K562 (cell line): Measurements from ENCODE around the gene MRPL40. TPM values are rescaled to one million over a fixed set of nuclear protein-coding genes. Genes with fewer than 3 reads are reported as not detected.
A peak's percentile ranks its signal among the peaks of the same experiment; 100 is the strongest.

Experiments used
- ATAC-seq: fragments of 200-7000 bp; cut with Tn5 transposase; 3 replicates; pipeline ENCODE4 v1.9.1; 2020; ENCODE audit warnings: moderate library complexity
- BruUV-seq: library from RNA; stranded (reverse); fragments of 400-500 nt; replicated peaks from 2 replicates; lab custom pipeline; 2021; lab: Mats Ljungman, UMichigan
- CTCF ChIA-PET: fragments of 300-600 bp; formaldehyde crosslinking; extraction: SDS; loops from one replicate; lab custom pipeline; 2021; ENCODE audit warnings: low intra/inter-chr PET ratio; lab: Yijun Ruan, JAX
- POLR2A ChIA-PET: fragments of 300-600, 350-650 bp; sonication (Branson Sonifier 250); formaldehyde crosslinking; extraction: SDS; loops from one replicate; lab custom pipeline; 2021; ENCODE audit warnings: antibody characterized with exemption, inconsistent platforms; lab: Yijun Ruan, JAX
- DNase-seq, 4 experiments: peaks; one replicate each; pipeline versions ENCODE4 v3.0.0 to v3.0.0-alpha.2; 2011 to 2018; ENCODE audit warnings: low spot score in 3 of 4, mixed read lengths in 3 of 4; ENCODE audit errors: extremely low read depth in 1 of 4
- FAIRE-seq: peaks from 2 replicates; lab custom pipeline; 2011; peaks lifted over from hg19 to GRCh38; lab: Jason Lieb, UNC
- H2AFZ ChIP-seq: 2 replicates; pipeline ENCODE4 v1.6.0; 2011; ENCODE audit warnings: low read depth, low read length, control low read depth, inconsistent platforms
- H3K27ac ChIP-seq: fragments of 200-600 bp; 3 replicates; pipeline ENCODE4 v1.8.0; 2011; ENCODE audit warnings: low read depth, mild to moderate bottlenecking, control low read depth, inconsistent platforms, low read length, moderate library complexity, mixed read lengths; ENCODE audit errors: extremely low read depth
- H3K27me3 ChIP-seq, 2 experiments: fragments of 300-600 bp in 1 of 2; 2 replicates in 1 of 2; 3 replicates in 1 of 2; pipeline versions ENCODE4 v1.6.0 to v1.8.0; 2011; ENCODE audit warnings: inconsistent platforms in 2 of 2, low read length in 2 of 2, mild to moderate bottlenecking in 1 of 2, mixed read lengths in 1 of 2, moderate library complexity in 1 of 2; ENCODE audit not compliant: control insufficient read depth in 2 of 2, insufficient read depth in 2 of 2
- H3K36me3 ChIP-seq: fragments of 300-600 bp; 3 replicates; pipeline ENCODE4 v1.8.0; 2011; ENCODE audit warnings: mild to moderate bottlenecking, low read length, inconsistent platforms; ENCODE audit not compliant: control insufficient read depth, insufficient read depth
- H3K4me1 ChIP-seq, 2 experiments: fragments of 200-600 bp in 1 of 2; replicated peaks in 1 of 2; 2 replicates in 1 of 2; 3 replicates in 1 of 2; pipeline versions ENCODE4 v1.5.1 to v1.8.0; 2011; ENCODE audit warnings: inconsistent platforms in 2 of 2, low read length in 2 of 2, mild to moderate bottlenecking in 1 of 2, mixed read lengths in 1 of 2, moderate library complexity in 1 of 2; ENCODE audit not compliant: control insufficient read depth in 2 of 2, insufficient read depth in 2 of 2
- H3K4me2 ChIP-seq: 2 replicates; pipeline ENCODE4 v1.6.1; 2011; ENCODE audit warnings: low read length, control low read depth, inconsistent platforms, mixed read lengths; ENCODE audit not compliant: insufficient read depth
- H3K4me3 ChIP-seq: fragments of 200-600 bp; sonication (generic), shearing (Covaris generic); 2 replicates; pipeline ENCODE4 v1.5.1; 2016; ENCODE audit warnings: control low read depth, inconsistent platforms
- H3K79me2 ChIP-seq: fragments of 200-600 bp; 3 replicates; pipeline ENCODE4 v1.8.0; 2011; ENCODE audit warnings: low read length, inconsistent platforms; ENCODE audit not compliant: control insufficient read depth, insufficient read depth
- H3K9ac ChIP-seq, 2 experiments: 2 replicates each; pipeline versions ENCODE4 v1.6.0 to v1.6.1; 2011; ENCODE audit warnings: low read depth in 2 of 2, low read length in 2 of 2, control low read depth in 1 of 2, inconsistent platforms in 1 of 2, mild to moderate bottlenecking in 1 of 2, mixed read lengths in 1 of 2; ENCODE audit not compliant: insufficient read depth in 1 of 2
- H3K9me1 ChIP-seq: one replicate; pipeline ENCODE4 v1.6.0; 2011; ENCODE audit warnings: inconsistent platforms, mild to moderate bottlenecking, low read length, moderate library complexity; ENCODE audit not compliant: control insufficient read depth, insufficient read depth
- H3K9me3 ChIP-seq: replicated peaks from 2 replicates; pipeline ENCODE4 v1.5.1; 2011; ENCODE audit warnings: low read depth, low read length, inconsistent platforms; ENCODE audit not compliant: control insufficient read depth, insufficient read depth
- H4K20me1 ChIP-seq: replicated peaks from 2 replicates; pipeline ENCODE4 v1.6.1; 2011; ENCODE audit warnings: low read length, inconsistent platforms, mixed read lengths; ENCODE audit not compliant: control insufficient read depth, insufficient read depth
- BRD4 ChIP-seq: fragments of 200-600 bp; sonication (generic); IDR thresholded peaks from 2 replicates; pipeline ENCODE4 v1.6.1; 2017; ENCODE audit warnings: inconsistent platforms
- CBX3 ChIP-seq, 2 experiments: IDR thresholded peaks; 1 replicate in 1 of 2; 2 replicates in 1 of 2; pipeline ENCODE4 v1.6.1; 2012; ENCODE audit warnings: inconsistent platforms in 2 of 2, low read length in 2 of 2, borderline replicate concordance in 1 of 2, control low read depth in 1 of 2
- ELF2 ChIP-seq: fragments of 250-450 bp; sonication (Bioruptor Pico); IDR thresholded peaks from 2 replicates; pipeline ENCODE4 v1.5.0; 2021; ENCODE audit warnings: mild to moderate bottlenecking
- POLR2AphosphoS5 ChIP-seq: IDR thresholded peaks from 2 replicates; pipeline ENCODE4 v1.6.1; 2011; ENCODE audit warnings: mild to moderate bottlenecking, low read depth, low read length, moderate library complexity; ENCODE audit not compliant: control insufficient read depth, insufficient read depth
- WHSC1 ChIP-seq: IDR thresholded peaks from one replicate; pipeline ENCODE4 v1.6.1; 2012; ENCODE audit warnings: low read length, control low read depth, inconsistent platforms
- WGBS: fragments of 100-300 bp; shearing (Covaris generic); methylation state at CpG from one replicate; pipeline ENCODE4 v1.1.6; 2016; ENCODE audit warnings: low coverage, mixed read lengths; ENCODE audit not compliant: insufficient coverage; ENCODE audit errors: missing lambda C conversion rate; 5-methylcytosine and 5-hydroxymethylcytosine counted together
- in situ Hi-C: fragments of 300-500 bp; cut with MboI; formaldehyde crosslinking; loops from 4 replicates; pipeline ENCODE4 v1.15.0; 2018; ENCODE audit warnings: inconsistent platforms, mixed read lengths
- intact Hi-C: fragments of 100-400 bp; cut with micrococcal nuclease; formaldehyde crosslinking; loops from 2 replicates; pipeline ENCODE4 v1.14.2; 2022
- polyA plus RNA-seq, 8 experiments: library from polyadenylated mRNA; depleted of rRNA in 4 of 8; stranded (reverse) in 5 of 8; unstranded in 3 of 8; fragments of >200 nt; fragmentation: Nextera tagmentation in 2 of 8; fragmentation: Illumina TruSeq in 1 of 8; extraction: Ambion mirVana in 2 of 8; extraction: Trizol in 1 of 8; gene quantifications; 2 replicates each; pipeline versions ENCODE4 v1.2.1 to v1.2.3, GENCODE V29; 2011 to 2014; ENCODE audit warnings: inconsistent platforms in 1 of 8, missing spikeins in 1 of 8
- total RNA-seq, 7 experiments: library from RNA; depleted of rRNA in 6 of 7; stranded (reverse); fragments of >200 nt in 6 of 7; fragmentation: Illumina TruSeq in 2 of 7; extraction: Trizol in 2 of 7; gene quantifications; 2 replicates each; pipeline versions ENCODE4 v1.2.1 to v1.2.3, GENCODE V29; 2011 to 2021; ENCODE audit warnings: low replicate concordance in 1 of 7
- TF ChIP-seq, protein P1 (sequence below): fragments of 250-450 bp; sonication (Bioruptor Pico); IDR thresholded peaks from 2 replicates; pipeline ENCODE4 v1.5.1; 2021; ENCODE audit warnings: mild to moderate bottlenecking

The MRPL40 gene
- total and polyA plus RNA-seq, 9 of the 15 experiments (the other 6 are each of a cell fraction or from before 2014, with no cell fraction given) = 132 to 652 (median 208) TPM

- Histone ChIP-seq H3K9me1 (no peaks in the 10 kb centered on the region), H3K4me2 (no peak overlapping the region), H3K27me3 (no peaks in the 10 kb centered on the region), H2AFZ (no peak overlapping the region), H3K4me1 (peaks cover 13 to 24% of the 10 kb centered on the region in 2 experiments), H3K9me3 (no peaks in the 10 kb centered on the region), H3K9ac (no peak overlapping the region), H4K20me1 (0 out of 2 replicates have a peak, but pooled peaks cover 5% of the 10 kb centered on the region), H3K27ac (no peak overlapping the region), H3K36me3 (peaks cover 87% of the 10 kb centered on the region), H3K79me2 (peaks cover 18% of the 10 kb centered on the region), H3K4me3 (no peak overlapping the region)
- in situ Hi-C loops (no loop called here), intact Hi-C loops (no loop called here)
- BruUV-seq = no TSS peak
- ChIA-PET CTCF (no interaction called here), POLR2A (interaction anchor here (0.6 to 11.7 kb wide), 12 partner anchors 9 to 399 kb away, joined by 3 to 284 read pairs (median 5); partner anchors contain the start of genes CDC45, HIRA and MRPL40)
- no peak; the same call in 1 of the 2 replicates for TF ChIP-seq ELF2 (CRISPR knock-in tag)
- TF ChIP-seq, protein P1, sequence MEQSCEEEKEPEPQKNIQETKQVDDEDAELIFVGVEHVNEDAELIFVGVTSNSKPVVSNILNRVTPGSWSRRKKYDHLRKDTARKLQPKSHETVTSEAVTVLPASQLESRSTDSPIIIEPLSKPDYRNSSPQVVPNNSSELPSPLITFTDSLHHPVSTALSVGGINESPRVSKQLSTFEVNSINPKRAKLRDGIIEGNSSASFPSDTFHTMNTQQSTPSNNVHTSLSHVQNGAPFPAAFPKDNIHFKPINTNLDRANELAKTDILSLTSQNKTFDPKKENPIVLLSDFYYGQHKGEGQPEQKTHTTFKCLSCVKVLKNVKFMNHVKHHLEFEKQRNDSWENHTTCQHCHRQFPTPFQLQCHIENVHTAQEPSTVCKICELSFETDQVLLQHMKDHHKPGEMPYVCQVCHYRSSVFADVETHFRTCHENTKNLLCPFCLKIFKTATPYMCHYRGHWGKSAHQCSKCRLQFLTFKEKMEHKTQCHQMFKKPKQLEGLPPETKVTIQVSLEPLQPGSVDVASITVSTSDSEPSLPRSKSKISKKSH (CRISPR knock-in tag) = 0 out of 2 replicates have a peak, but pooled peaks have one; percentile 16
- peak; percentile 53 for TF ChIP-seq WHSC1
- peak; percentile 18; the same call in 1 of the 2 replicates for TF ChIP-seq POLR2AphosphoS5
- TF ChIP-seq BRD4 = no peak
- TF ChIP-seq CBX3 (IDR thresholded peaks at IDR 0.05; ENCODE audit: borderline replicate concordance in 1 of 2, low read length in 2 of 2) = peak in 1 of 2 experiments; percentile 37; a peak in 1 of 3 replicates
- 96% methylated on average over 4 of the region's 4 CpGs for WGBS
- FAIRE-seq (no peak), ATAC-seq (no peak), DNase-seq (no peak)
Measured at GRCh38 chr22:19451570-19451969, 19.2 kb downstream of the MRPL40 start.
